GM23338 (cell line): ENCODE data around the gene AFAP1L2. TPM values are rescaled to one million over a fixed set of nuclear protein-coding genes. Genes with fewer than 3 reads are reported as not detected.

Experiments used
- ATAC-seq: fragments of 200-7000 bp; cut with Tn5 transposase; 3 replicates; pipeline ENCODE4 v1.9.1; 2020
- DNase-seq: peaks from one replicate; pipeline ENCODE4 v3.0.0-alpha.2; 2015; ENCODE audit warnings: low spot score
- H2AFZ ChIP-seq: fragments of 200-600 bp; sonication (generic); 2 replicates; pipeline ENCODE4 v1.8.0; 2016; ENCODE audit warnings: antibody characterized with exemption, mild to moderate bottlenecking, moderate library complexity
- H3F3A ChIP-seq: fragments of 200-600 bp; sonication (generic); replicated peaks from 2 replicates; pipeline ENCODE4 v1.8.0; 2017; ENCODE audit warnings: antibody characterized with exemption, mixed run types, low read depth
- H3K27ac ChIP-seq: fragments of 200-600 bp; sonication (generic); 2 replicates; pipeline ENCODE4 v1.6.1; 2016; ENCODE audit warnings: low read depth
- H3K27me3 ChIP-seq: fragments of 200-600 bp; sonication (generic); 2 replicates; pipeline ENCODE4 v1.8.0; 2016; ENCODE audit warnings: mild to moderate bottlenecking, mixed run types, moderate library complexity; ENCODE audit not compliant: insufficient read depth
- H3K36me3 ChIP-seq: fragments of 200-600 bp; sonication (generic); 2 replicates; pipeline ENCODE4 v1.8.0; 2016; ENCODE audit warnings: mild to moderate bottlenecking; ENCODE audit not compliant: insufficient read depth
- H3K4me1 ChIP-seq: fragments of 200-600 bp; sonication (generic); 2 replicates; pipeline ENCODE4 v1.8.0; 2016; ENCODE audit warnings: mild to moderate bottlenecking, moderate library complexity; ENCODE audit not compliant: insufficient read depth
- H3K4me2 ChIP-seq: fragments of 200-600 bp; sonication (generic); 2 replicates; pipeline ENCODE4 v1.7.1; 2017; ENCODE audit warnings: mixed run types
- H3K4me3 ChIP-seq: fragments of 200-600 bp; sonication (generic); 2 replicates; pipeline ENCODE4 v1.6.1; 2016; ENCODE audit warnings: mixed run types
- H3K79me2 ChIP-seq: fragments of 200-600 bp; sonication (generic); replicated peaks from 2 replicates; pipeline ENCODE4 v1.8.0; 2017; ENCODE audit warnings: mild to moderate bottlenecking; ENCODE audit not compliant: insufficient read depth
- H3K9me2 ChIP-seq: fragments of 200-600 bp; sonication (generic); 2 replicates; pipeline ENCODE4 v1.8.0; 2017; ENCODE audit not compliant: insufficient read depth
- H4K20me1 ChIP-seq: fragments of 200-600 bp; sonication (generic); replicated peaks from 2 replicates; pipeline ENCODE4 v1.8.0; 2017; ENCODE audit warnings: mild to moderate bottlenecking; ENCODE audit not compliant: insufficient read depth
- H3K27ac Mint-ChIP-seq: 2 replicates; pipeline ENCODE4 v1.8.0; 2020; ENCODE audit warnings: inconsistent platforms, mild to moderate bottlenecking, moderate library complexity, mixed read lengths
- H3K27me3 Mint-ChIP-seq: 3 replicates; pipeline ENCODE4 v1.8.0; 2022; ENCODE audit warnings: low read depth, mild to moderate bottlenecking, moderate library complexity, mixed read lengths, inconsistent platforms; ENCODE audit not compliant: insufficient read depth, poor library complexity
- H3K36me3 Mint-ChIP-seq: 3 replicates; pipeline ENCODE4 v1.8.0; 2021; ENCODE audit warnings: low read depth, mild to moderate bottlenecking, inconsistent platforms, moderate library complexity, mixed read lengths
- H3K4me1 Mint-ChIP-seq: 3 replicates; pipeline ENCODE4 v1.8.0; 2020; ENCODE audit warnings: mild to moderate bottlenecking, inconsistent platforms, mixed read lengths
- H3K4me3 Mint-ChIP-seq: 3 replicates; pipeline ENCODE4 v1.8.0; 2021; ENCODE audit warnings: moderate library complexity, mild to moderate bottlenecking, inconsistent platforms, mixed read lengths
- H3K9me3 Mint-ChIP-seq: 3 replicates; pipeline ENCODE4 v1.8.0; 2020; ENCODE audit warnings: moderate library complexity, mild to moderate bottlenecking, inconsistent platforms, mixed read lengths
- CREB1 ChIP-seq: fragments of 250-450 bp; sonication (Bioruptor Pico); IDR thresholded peaks from 2 replicates; pipeline ENCODE4 v1.5.0; 2020; ENCODE audit warnings: low read depth, mild to moderate bottlenecking, moderate library complexity
- EZH2 ChIP-seq: fragments of 200-600 bp; sonication (generic); IDR thresholded peaks from one replicate; pipeline ENCODE4 v1.8.0; 2017; ENCODE audit warnings: antibody characterized with exemption, mild to moderate bottlenecking, low read depth; ENCODE audit not compliant: unreplicated experiment
- NANOG ChIP-seq: IDR thresholded peaks from 2 replicates; pipeline ENCODE4 v1.6.1; 2016; ENCODE audit warnings: antibody characterized with exemption, borderline replicate concordance
- STAT1 ChIP-seq: IDR thresholded peaks from one replicate; pipeline ENCODE4 v1.6.1; 2016; ENCODE audit warnings: antibody characterized with exemption; ENCODE audit not compliant: unreplicated experiment
- ZNF331 ChIP-seq: fragments of 250-450 bp; sonication (Bioruptor Pico); IDR thresholded peaks from 2 replicates; pipeline ENCODE4 v1.5.0; 2020; ENCODE audit warnings: low read depth, mild to moderate bottlenecking, moderate library complexity
- polyA plus RNA-seq: library from polyadenylated mRNA; unstranded; fragments of >200 nt; fragmentation: Nextera tagmentation; extraction: Ambion mirVana; gene quantifications from 2 replicates; pipeline ENCODE4 v1.2.1, GENCODE V29; 2016
- total RNA-seq: library from RNA; depleted of rRNA; stranded (reverse); fragments of >200 nt; shearing (Covaris generic); gene quantifications from 2 replicates; pipeline ENCODE4 v1.2.3, GENCODE V29; 2014
- TF ChIP-seq, protein P1 (sequence below): fragments of 250-450 bp; sonication (Bioruptor Pico); IDR thresholded peaks from 2 replicates; pipeline ENCODE4 v1.5.0; 2020; ENCODE audit warnings: mild to moderate bottlenecking, moderate library complexity
- TF ChIP-seq, protein P2 (sequence below): IDR thresholded peaks from one replicate; pipeline ENCODE4 v1.6.1; 2018; ENCODE audit warnings: antibody characterized with exemption; ENCODE audit not compliant: unreplicated experiment

The AFAP1L2 gene
- total and polyA plus RNA-seq, 2 experiments from 2014 or later, result 2.3 to 6.5 TPM

DNA sequence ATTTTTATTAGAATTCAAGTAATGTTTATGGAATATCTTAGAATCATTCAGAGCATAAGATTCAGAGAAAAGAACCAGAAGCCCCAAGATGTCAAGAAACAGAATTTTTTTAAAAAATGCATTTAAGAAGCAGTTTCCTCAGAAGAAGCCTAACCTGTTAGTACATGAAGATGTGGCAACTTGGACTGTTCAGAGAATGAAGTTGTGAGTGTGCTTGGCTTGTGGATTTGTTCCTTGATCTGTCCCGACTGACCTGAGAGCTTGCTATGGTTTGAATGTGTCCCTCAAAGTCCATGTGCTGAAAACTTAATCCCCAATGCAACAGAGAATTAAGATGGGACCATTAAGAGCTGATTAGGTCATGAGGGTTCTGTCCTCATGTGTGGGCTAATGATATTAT is 13.8 kb upstream of the AFAP1L2 start (continued):
- TF ChIP-seq, protein P1, sequence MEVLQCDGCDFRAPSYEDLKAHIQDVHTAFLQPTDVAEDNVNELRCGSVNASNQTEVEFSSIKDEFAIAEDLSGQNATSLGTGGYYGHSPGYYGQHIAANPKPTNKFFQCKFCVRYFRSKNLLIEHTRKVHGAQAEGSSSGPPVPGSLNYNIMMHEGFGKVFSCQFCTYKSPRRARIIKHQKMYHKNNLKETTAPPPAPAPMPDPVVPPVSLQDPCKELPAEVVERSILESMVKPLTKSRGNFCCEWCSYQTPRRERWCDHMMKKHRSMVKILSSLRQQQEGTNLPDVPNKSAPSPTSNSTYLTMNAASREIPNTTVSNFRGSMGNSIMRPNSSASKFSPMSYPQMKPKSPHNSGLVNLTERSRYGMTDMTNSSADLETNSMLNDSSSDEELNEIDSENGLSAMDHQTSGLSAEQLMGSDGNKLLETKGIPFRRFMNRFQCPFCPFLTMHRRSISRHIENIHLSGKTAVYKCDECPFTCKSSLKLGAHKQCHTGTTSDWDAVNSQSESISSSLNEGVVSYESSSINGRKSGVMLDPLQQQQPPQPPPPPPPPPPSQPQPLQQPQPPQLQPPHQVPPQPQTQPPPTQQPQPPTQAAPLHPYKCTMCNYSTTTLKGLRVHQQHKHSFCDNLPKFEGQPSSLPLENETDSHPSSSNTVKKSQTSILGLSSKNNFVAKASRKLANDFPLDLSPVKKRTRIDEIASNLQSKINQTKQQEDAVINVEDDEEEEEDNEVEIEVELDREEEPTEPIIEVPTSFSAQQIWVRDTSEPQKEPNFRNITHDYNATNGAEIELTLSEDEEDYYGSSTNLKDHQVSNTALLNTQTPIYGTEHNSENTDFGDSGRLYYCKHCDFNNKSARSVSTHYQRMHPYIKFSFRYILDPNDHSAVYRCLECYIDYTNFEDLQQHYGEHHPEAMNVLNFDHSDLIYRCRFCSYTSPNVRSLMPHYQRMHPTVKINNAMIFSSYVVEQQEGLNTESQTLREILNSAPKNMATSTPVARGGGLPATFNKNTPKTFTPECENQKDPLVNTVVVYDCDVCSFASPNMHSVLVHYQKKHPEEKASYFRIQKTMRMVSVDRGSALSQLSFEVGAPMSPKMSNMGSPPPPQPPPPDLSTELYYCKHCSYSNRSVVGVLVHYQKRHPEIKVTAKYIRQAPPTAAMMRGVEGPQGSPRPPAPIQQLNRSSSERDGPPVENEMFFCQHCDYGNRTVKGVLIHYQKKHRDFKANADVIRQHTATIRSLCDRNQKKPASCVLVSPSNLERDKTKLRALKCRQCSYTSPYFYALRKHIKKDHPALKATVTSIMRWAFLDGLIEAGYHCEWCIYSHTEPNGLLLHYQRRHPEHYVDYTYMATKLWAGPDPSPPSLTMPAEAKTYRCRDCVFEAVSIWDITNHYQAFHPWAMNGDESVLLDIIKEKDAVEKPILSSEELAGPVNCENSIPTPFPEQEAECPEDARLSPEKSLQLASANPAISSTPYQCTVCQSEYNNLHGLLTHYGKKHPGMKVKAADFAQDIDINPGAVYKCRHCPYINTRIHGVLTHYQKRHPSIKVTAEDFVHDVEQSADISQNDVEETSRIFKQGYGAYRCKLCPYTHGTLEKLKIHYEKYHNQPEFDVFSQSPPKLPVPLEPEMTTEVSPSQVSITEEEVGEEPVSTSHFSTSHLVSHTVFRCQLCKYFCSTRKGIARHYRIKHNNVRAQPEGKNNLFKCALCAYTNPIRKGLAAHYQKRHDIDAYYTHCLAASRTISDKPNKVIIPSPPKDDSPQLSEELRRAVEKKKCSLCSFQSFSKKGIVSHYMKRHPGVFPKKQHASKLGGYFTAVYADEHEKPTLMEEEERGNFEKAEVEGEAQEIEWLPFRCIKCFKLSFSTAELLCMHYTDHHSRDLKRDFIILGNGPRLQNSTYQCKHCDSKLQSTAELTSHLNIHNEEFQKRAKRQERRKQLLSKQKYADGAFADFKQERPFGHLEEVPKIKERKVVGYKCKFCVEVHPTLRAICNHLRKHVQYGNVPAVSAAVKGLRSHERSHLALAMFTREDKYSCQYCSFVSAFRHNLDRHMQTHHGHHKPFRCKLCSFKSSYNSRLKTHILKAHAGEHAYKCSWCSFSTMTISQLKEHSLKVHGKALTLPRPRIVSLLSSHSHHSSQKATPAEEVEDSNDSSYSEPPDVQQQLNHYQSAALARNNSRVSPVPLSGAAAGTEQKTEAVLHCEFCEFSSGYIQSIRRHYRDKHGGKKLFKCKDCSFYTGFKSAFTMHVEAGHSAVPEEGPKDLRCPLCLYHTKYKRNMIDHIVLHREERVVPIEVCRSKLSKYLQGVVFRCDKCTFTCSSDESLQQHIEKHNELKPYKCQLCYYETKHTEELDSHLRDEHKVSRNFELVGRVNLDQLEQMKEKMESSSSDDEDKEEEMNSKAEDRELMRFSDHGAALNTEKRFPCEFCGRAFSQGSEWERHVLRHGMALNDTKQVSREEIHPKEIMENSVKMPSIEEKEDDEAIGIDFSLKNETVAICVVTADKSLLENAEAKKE, result no peak
- TF ChIP-seq STAT1 (no peak), ZNF331 (CRISPR knock-in tag) (no peak), NANOG (no peak)

DNA sequence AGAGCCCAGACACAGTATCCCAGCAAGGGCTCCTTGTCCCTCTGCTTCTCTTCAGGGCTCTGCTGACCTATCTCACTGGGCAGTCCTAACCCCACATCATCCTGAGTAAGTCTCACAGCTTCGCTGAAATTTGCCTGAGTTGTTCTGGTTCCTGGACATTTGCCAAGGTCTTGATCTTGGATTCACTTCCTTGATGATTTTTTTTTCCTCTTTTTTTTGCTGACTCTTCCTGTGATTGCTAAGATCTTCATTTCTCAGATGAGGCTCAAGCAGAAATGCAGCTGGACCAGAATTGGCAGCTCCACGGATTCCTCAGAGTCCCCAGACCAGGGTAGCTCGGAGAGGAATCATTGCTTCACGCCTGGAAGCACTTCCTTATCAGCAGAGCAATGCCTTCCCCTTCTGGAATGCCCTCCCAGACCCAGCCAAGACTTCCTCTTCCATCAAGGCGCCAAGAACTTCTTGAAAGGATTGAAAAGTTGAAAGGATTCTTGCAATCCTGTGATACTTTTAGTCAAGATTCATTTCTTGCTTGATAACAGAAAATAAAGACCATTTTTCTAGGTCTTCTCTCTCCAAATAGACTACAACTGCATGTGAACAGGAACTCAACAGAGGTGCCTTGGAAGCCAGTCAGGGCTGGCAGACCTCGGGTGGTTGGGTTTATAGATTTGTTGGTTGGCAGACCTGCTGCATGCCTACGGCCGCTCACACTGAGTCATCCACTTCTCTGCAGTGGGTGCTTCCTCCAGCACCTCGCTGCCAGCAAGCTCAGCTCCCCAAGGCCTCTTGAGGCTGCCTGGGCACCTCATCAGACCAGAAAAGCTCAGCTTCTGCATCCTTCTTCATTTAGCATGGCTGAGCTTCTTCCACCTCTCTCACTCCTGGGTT is 8.8 kb upstream of the AFAP1L2 start:
- Histone ChIP-seq H4K20me1 (no peaks in the 10 kb centered on the region), H3K4me2 (no peak overlapping the region), H2AFZ (no peak overlapping the region), H3K9me2 (no peaks in the 10 kb centered on the region), H3K4me1 (peaks cover 11% of the 10 kb centered on the region), H3K27me3 (no peaks in the 10 kb centered on the region), H3K36me3 (no peaks in the 10 kb centered on the region), H3K27ac (no peak overlapping the region), H3F3A (no peaks in the 10 kb centered on the region), H3K4me3 (no peak overlapping the region), H3K79me2 (no peaks in the 10 kb centered on the region)
- Mint-ChIP-seq H3K36me3 (no peaks in the 10 kb centered on the region), H3K9me3 (peaks cover under 1% of the 10 kb centered on the region; the same call in 1 of the 3 replicates), H3K27me3 (peaks cover 8% of the 10 kb centered on the region), H3K27ac (no peak overlapping the region), H3K4me3 (no peak overlapping the region), H3K4me1 (peaks cover 17% of the 10 kb centered on the region)
- ATAC-seq (no peak), DNase-seq (no peak)
- TF ChIP-seq EZH2 (no peak), ZNF331 (CRISPR knock-in tag) (no peak), STAT1 (no peak), CREB1 (no peak)
- TF ChIP-seq, protein P2, sequence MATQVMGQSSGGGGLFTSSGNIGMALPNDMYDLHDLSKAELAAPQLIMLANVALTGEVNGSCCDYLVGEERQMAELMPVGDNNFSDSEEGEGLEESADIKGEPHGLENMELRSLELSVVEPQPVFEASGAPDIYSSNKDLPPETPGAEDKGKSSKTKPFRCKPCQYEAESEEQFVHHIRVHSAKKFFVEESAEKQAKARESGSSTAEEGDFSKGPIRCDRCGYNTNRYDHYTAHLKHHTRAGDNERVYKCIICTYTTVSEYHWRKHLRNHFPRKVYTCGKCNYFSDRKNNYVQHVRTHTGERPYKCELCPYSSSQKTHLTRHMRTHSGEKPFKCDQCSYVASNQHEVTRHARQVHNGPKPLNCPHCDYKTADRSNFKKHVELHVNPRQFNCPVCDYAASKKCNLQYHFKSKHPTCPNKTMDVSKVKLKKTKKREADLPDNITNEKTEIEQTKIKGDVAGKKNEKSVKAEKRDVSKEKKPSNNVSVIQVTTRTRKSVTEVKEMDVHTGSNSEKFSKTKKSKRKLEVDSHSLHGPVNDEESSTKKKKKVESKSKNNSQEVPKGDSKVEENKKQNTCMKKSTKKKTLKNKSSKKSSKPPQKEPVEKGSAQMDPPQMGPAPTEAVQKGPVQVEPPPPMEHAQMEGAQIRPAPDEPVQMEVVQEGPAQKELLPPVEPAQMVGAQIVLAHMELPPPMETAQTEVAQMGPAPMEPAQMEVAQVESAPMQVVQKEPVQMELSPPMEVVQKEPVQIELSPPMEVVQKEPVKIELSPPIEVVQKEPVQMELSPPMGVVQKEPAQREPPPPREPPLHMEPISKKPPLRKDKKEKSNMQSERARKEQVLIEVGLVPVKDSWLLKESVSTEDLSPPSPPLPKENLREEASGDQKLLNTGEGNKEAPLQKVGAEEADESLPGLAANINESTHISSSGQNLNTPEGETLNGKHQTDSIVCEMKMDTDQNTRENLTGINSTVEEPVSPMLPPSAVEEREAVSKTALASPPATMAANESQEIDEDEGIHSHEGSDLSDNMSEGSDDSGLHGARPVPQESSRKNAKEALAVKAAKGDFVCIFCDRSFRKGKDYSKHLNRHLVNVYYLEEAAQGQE, result no peak
